LHCN-M2 (cell line): ENCODE data around the gene SPATC1L. TPM values are rescaled to one million over a fixed set of nuclear protein-coding genes. Genes with fewer than 3 reads are reported as not detected.
A peak's percentile ranks its signal among the peaks of the same experiment; 100 is the strongest.
"Not testable (repeated sequence)": the region's sequence is repeated elsewhere in the genome, so short reads cannot be mapped to it uniquely, and the experiment has no call there.

Experiments
- DNase-seq: peaks from one replicate; pipeline ENCODE4 v3.0.0-alpha.2; 2012; ENCODE audit warnings: low read depth
- total RNA-seq: library from RNA; depleted of rRNA; stranded (reverse); fragments of >200 nt; gene quantifications from 2 replicates; pipeline ENCODE4 v1.2.3, GENCODE V29; 2014

SPATC1L gene
- total RNA-seq, 1 experiment from 2014 or later, result 18.4 TPM

- DNase-seq, result peak; percentile 72
Observed at GRCh38 chr21:46184625-46185555, 631 bp upstream of the SPATC1L start.

DNA sequence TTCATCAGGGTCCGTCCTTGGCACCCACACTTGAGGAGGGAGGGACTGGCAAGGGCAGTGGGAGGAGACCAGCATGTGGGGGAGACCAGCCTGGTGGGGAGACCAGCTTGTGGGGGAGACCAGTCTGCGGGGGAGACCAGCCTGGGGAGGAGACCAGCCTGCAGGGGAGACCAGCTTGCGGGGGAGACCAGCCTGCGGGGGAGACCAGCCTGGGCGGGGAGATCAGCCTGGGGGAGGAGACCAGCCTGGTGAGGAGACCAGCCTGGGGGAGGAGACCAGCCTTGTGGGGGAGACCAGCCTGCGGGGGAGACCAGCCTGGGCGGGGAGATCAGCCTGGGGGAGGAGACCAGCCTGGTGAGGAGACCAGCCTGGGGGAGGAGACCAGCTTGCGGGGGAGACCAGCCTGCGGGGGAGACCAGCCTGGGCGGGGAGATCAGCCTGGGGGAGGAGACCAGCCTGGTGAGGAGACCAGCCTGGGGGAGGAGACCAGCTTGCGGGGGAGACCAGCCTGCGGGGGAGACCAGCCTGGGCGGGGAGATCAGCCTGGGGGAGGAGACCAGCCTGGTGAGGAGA lies 836 bp downstream of the SPATC1L start:
- DNase-seq, result not testable (repeated sequence)

DNA sequence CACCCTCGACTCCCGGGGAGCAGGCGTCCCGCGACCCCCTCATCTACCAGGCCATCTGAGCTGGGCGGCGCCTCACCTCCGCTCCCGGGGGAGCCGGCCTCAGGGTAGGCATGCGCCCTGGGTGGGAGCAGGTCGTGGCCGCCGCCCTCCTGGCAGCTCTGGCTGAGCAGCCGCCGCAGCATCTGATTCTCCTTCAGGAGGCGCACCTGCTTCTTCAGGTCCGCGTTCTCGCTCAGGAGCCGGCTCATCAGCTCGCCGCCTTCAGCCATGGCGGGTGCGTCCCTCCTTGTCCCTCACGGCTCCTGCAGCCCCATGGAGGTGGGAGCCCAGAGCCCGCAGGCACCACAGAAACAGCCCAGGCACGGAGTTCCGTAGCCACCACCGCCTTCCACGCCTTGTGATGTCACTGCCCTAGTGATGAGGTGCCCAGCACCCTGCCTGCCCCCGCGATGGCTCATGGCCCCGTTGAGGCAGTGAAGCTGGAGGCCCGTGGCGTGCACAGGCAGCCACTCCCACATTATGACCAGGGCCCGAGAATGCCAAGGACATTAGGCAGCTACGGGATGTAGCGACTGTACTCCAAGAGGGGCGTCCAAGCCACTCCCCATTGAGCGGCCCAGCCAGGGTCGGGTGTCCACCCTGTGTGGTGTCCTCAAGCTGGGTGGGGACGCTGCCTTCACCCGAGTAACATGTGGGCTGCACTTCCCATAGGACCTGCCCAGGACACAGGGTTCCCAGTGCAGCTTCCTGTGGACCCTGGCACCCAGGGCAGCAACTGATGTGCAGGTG lies 1.5 kb downstream of the SPATC1L start:
- DNase-seq, result no peak

DNA sequence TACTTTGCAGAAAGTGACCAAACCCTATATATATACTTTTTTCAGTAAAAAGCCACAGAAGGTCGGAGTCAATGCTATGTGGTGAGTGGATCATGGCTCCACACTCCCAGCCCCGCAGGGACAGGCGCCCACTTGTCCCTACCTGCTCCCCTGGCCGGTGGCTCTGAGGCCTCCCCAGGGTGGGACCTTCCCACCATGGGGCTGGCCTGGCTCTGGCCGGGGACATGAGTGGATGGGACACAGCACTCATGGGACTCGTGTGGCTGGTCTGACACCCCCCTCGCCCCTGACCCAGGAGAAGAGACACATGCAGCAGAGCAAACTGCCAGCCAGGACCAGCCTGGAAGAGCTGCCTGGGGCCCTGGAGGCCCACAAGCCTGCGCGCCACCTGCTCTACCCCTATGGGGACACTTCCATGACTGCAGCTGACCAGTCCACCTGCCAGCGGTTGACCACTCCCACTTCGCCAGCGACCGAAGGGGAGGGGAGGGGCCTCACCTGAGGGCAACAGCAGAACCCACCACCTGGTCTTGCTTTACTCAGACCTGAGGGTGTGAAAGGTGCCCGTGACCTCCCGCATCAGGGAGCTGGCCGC lies 2.2 kb downstream of the SPATC1L start:
- no peak for DNase-seq

GRCh38 chr21:46181436-46181835 lies 2.8 kb downstream of the SPATC1L start:
- no peak for DNase-seq

- DNase-seq, result no peak
Observed at GRCh38 chr21:46180778-46181391, 3.4 kb downstream of the SPATC1L start.

GRCh38 chr21:46180079-46180722 lies 4.1 kb downstream of the SPATC1L start:
- no peak for DNase-seq

DNA sequence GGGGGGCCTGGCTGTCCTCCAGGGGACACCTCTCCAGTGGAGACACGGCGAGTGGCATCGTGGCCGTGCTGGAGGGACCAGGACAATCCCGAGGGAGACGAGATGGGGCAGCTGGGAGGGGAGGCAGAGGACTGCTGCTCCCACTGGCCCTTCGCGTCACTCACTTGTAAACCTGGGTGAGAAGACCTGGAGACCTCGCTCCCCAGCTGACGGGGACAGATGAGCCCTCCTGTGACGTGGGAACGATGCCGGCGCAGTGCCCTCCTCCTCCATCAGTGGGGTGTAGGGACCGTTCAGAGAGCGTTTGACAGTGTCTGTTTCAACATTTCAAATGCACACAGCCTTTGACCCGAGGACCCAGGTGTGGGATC lies 4.6 kb downstream of the SPATC1L start:
- DNase-seq, result no peak

DNA sequence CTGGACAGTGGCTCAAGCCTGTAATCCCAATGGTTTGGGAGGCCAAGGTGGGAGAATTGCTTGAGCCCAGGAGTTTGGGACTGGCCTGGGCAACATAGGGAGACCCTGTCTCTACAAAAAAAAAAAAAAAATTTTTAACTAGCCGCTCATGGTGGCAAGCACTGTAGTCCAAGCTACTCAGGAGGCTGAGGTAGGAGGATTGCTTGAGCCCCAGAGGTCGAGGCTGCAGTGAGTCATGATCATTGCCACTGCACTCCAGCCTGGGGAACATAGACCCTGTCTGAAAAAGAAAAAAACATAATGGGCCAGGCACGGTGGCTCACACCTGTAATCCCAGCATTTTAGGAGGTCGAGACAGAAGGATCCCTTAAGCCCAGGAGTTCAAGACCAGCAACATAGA lies 5.3 kb downstream of the SPATC1L start:
- no peak for DNase-seq

DNA sequence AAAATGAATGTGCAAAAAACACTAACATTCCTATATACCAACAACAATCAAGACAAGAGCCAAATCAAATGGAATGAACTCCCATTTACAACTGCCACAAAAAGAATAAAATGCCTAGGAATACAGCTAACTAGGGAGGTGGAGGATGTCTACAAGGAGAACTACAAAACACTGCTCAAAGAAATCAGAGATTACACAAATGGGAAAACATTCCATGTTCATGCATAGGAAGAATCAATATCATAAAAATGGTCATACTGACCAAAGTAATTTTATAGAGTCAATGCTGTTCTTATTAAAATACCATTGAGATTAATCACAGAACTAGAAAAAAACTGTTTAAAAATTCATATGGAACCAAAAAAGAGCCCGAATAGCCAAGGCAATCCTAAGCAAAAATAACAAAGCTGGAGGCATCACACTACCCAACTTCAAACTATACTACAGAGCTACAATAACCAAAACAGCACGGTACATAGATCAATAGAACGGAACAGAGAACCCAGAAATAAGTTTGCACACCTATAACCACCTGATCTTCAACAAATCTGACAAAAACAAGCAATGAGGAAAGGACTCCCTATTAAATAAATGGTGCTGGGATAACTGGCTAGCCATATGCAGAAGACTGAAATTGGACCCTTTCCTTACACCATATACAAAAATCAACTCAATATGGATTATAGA lies 7.7 kb downstream of the SPATC1L start:
- DNase-seq, result not testable (repeated sequence)

- DNase-seq, result no peak
Observed at GRCh38 chr21:46173573-46173972, 10.7 kb downstream of the SPATC1L start.

GRCh38 chr21:46172863-46173528 lies 11.3 kb downstream of the SPATC1L start:
- no peak for DNase-seq

DNA sequence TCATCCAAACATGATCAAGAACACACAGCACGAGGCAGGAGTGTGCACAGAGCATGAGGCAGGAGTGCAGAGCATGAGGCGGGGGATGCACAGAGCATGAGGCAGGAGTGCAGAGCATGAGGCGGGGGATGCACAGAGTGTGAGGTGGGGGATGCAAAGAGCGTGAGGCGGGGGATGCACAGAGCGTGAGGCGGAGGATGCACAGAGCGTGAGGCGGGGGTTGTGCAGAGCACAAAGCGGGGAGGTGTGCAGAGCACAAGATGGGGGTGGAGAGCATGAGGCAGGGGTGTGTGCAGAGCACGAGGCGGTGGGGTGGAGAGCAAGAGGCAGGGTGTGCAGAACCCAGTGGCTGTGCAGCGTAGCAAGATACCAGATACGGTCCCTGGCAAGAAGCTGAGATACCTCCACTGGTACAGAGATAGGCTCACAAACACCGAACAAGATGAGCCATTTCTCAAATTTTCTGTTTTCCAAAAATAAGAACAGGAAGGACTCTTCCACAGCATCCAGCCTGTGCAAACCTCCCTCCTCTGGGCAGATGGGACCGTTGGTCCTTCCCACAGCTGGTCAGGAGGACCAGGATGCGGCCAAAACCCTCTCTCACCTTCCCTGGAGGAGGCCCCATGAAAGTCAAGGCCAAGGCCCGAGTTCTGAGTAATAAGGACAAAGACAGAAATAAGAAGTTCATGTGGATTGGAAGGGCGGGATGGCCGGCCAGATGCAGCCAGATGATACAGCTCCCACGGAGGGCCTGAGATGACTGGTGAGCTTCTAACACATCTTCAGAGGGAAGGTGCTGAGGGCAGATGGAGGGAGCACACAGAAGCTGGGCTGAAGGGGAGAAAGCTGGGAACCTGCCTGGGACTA lies 12.0 kb downstream of the SPATC1L start:
- no peak for DNase-seq

GRCh38 chr21:46171585-46171984 lies 12.7 kb downstream of the SPATC1L start:
- no peak for DNase-seq

DNA sequence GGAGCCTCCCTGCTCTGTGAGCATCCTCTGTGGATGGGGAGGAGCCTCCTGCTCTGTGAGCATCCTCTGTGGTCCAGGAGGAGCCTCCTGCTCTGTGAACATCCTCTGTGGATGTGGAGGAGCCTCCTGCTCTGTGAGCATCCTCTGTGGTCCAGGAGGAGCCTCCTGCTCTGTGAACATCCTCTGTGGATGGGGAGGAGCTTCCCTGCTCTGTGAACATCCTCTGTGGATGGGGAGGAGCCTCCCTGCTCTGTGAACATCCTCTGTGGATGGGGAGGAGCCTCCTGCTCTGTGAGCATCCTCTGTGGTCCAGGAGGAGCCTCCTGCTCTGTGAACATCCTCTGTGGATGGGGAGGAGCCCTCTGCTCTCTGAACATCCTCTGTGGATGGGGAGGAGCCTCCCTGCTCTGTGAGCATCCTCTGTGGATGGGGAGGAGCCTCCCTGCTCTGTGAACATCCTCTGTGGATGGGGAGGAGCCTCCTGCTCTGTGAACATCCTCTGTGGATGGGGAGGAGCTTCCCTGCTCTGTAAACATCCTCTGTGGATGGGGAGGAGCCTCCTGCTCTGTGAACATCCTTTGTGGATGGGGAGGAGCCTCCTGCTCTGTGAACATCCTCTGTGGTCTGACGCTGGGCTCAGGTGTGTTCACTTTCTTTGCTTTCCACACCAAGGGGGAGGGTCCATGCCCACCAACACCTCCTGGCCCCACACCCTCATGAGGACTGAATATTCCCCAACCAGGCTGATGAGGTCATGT lies 13.6 kb downstream of the SPATC1L start:
- not testable (repeated sequence) for DNase-seq

GRCh38 chr21:46168659-46169386 lies 15.4 kb downstream of the SPATC1L start:
- no peak for DNase-seq

- DNase-seq, result no peak
Observed at GRCh38 chr21:46168238-46168637, 16.0 kb downstream of the SPATC1L start.
